HepG2 (cell line): ENCODE data around the gene SYNPO2L. TPM values are rescaled to one million over a fixed set of nuclear protein-coding genes. Genes with fewer than 3 reads are reported as not detected.
"Not testable (repeated sequence)": the region's sequence is repeated elsewhere in the genome, so short reads cannot be mapped to it uniquely, and the experiment has no call there.

Experiments used
- ATAC-seq: fragments of 200-7000 bp; cut with Tn5 transposase; 3 replicates; pipeline ENCODE4 v1.9.1; 2020; ENCODE audit warnings: mild to moderate bottlenecking, moderate library complexity
- BruUV-seq: library from RNA; stranded (reverse); fragments of 400-500 nt; replicated peaks from 2 replicates; lab custom pipeline; 2021; lab: Mats Ljungman, UMichigan
- CTCF ChIA-PET: fragments of 300-600 bp; formaldehyde crosslinking; extraction: SDS; loops from one replicate; lab custom pipeline; 2021; ENCODE audit warnings: low total read pairs, inconsistent platforms, low intra/inter-chr PET ratio; lab: Yijun Ruan, JAX
- POLR2A ChIA-PET: fragments of 350-600 bp; sonication (Branson Sonifier 250); formaldehyde crosslinking; loops from one replicate; lab custom pipeline; 2020; ENCODE audit warnings: antibody characterized with exemption, inconsistent platforms; lab: Yijun Ruan, JAX
- DNase-seq: peaks from one replicate; pipeline ENCODE4 v3.0.0-alpha.2; 2015; ENCODE audit warnings: low spot score
- FAIRE-seq: peaks from 3 replicates; lab custom pipeline; 2011; peaks lifted over from hg19 to GRCh38; lab: Jason Lieb, UNC
- H2AFZ ChIP-seq: one replicate; pipeline ENCODE4 v1.6.1; 2011; ENCODE audit warnings: low read length, inconsistent platforms
- H3K27ac ChIP-seq: fragments of 300-600 bp; 3 replicates; pipeline ENCODE4 v1.8.0; 2011; ENCODE audit warnings: mixed run types, mild to moderate bottlenecking, mixed read lengths, low read length, inconsistent platforms; ENCODE audit not compliant: insufficient read depth; ENCODE audit errors: extremely low read length
- H3K27me3 ChIP-seq, 2 experiments: fragments of 200-600 bp in 1 of 2; 2 replicates in 1 of 2; 3 replicates in 1 of 2; pipeline versions ENCODE4 v1.6.0 to v1.8.0; 2011; ENCODE audit warnings: low read length in 2 of 2, mild to moderate bottlenecking in 2 of 2, moderate library complexity in 2 of 2, inconsistent platforms in 1 of 2; ENCODE audit not compliant: insufficient read depth in 2 of 2, control insufficient read depth in 1 of 2
- H3K36me3 ChIP-seq, 2 experiments: fragments of 200-600 bp in 1 of 2; replicated peaks in 1 of 2; 2 replicates in 1 of 2; 3 replicates in 1 of 2; pipeline versions ENCODE4 v1.5.1 to v1.8.0; 2011; ENCODE audit warnings: low read length in 2 of 2, inconsistent platforms in 1 of 2; ENCODE audit not compliant: insufficient read depth in 2 of 2, control insufficient read depth in 1 of 2
- H3K4me1 ChIP-seq: 2 replicates; pipeline ENCODE4 v1.5.1; 2012; ENCODE audit warnings: low read length, inconsistent platforms; ENCODE audit not compliant: insufficient read depth
- H3K4me2 ChIP-seq: 2 replicates; pipeline ENCODE4 v1.6.0; 2011; ENCODE audit warnings: low read depth, low read length, inconsistent platforms
- H3K4me3 ChIP-seq, 3 experiments: fragments of 200-600 bp in 1 of 3; sonication (generic), shearing (Covaris generic) in 1 of 3; replicated peaks in 1 of 3; 2 replicates each; pipeline ENCODE4 v1.5.1; 2011 to 2016; ENCODE audit warnings: low read length in 3 of 3, inconsistent platforms in 2 of 3, low read depth in 2 of 3, mild to moderate bottlenecking in 2 of 3, control low read depth in 1 of 3, mixed read lengths in 1 of 3; ENCODE audit not compliant: insufficient read depth in 1 of 3
- H3K79me2 ChIP-seq: one replicate; pipeline ENCODE4 v1.6.1; 2011; ENCODE audit warnings: low read length, inconsistent platforms; ENCODE audit not compliant: insufficient read depth
- H3K9ac ChIP-seq: 2 replicates; pipeline ENCODE4 v1.6.0; 2011; ENCODE audit warnings: mild to moderate bottlenecking, low read depth, low read length, inconsistent platforms; ENCODE audit not compliant: insufficient read depth
- H3K9me3 ChIP-seq: 2 replicates; pipeline ENCODE4 v1.5.1; 2012; ENCODE audit warnings: mild to moderate bottlenecking, low read length
- H4K20me1 ChIP-seq: 2 replicates; pipeline ENCODE4 v1.6.0; 2011; ENCODE audit warnings: inconsistent platforms, mild to moderate bottlenecking, low read length, moderate library complexity; ENCODE audit not compliant: insufficient read depth
- WGBS: methylation state at CpG from one replicate; pipeline ENCODE4 v1.1.6; 2017; ENCODE audit warnings: low lambda C conversion rate; 5-methylcytosine and 5-hydroxymethylcytosine counted together
- in situ Hi-C: cut with HindIII; loops from 2 replicates; pipeline ENCODE4 v1.10.0; 2017; ENCODE audit warnings: low pct_unique_long_range_greater_than_20kb; ENCODE audit not compliant: extremely low pct_ligation_motif_present
- intact Hi-C: fragments of 100-400 bp; cut with micrococcal nuclease; formaldehyde crosslinking; loops from one replicate; pipeline ENCODE4 v1.10.0; 2022; ENCODE audit not compliant: unreplicated experiment
- polyA plus RNA-seq, 8 experiments: library from polyadenylated mRNA; depleted of rRNA in 3 of 8; stranded (reverse) in 7 of 8; unstranded in 1 of 8; fragments of >200 nt; fragmentation: Illumina TruSeq in 4 of 8; extraction: Trizol in 4 of 8; gene quantifications; 2 replicates each; pipeline versions ENCODE4 v1.2.1 to v1.2.3, GENCODE V29; 2011 to 2016; ENCODE audit warnings: low read depth in 4 of 8, missing spikeins in 1 of 8, mixed read lengths in 1 of 8; ENCODE audit not compliant: insufficient read depth in 1 of 8
- total RNA-seq, 5 experiments: library from RNA; depleted of rRNA; stranded (reverse); fragments of >200 nt; fragmentation: Illumina TruSeq; extraction: Trizol; gene quantifications; 2 replicates each; pipeline ENCODE4 v1.2.3, GENCODE V29; 2016; ENCODE audit warnings: low read depth in 1 of 5

The SYNPO2L gene
- total and polyA plus RNA-seq, 2 of the 13 experiments (the other 11 are each of a cell fraction or from before 2014, with no cell fraction given) = not detected

- DNase-seq, H3K4me1 ChIP-seq, H3K27me3 ChIP-seq, in situ Hi-C loops, H2AFZ ChIP-seq, H3K27ac ChIP-seq, H4K20me1 ChIP-seq, POLR2A ChIA-PET, intact Hi-C loops, H3K79me2 ChIP-seq, H3K4me2 ChIP-seq, H3K9me3 ChIP-seq, CTCF ChIA-PET, H3K9ac ChIP-seq, H3K36me3 ChIP-seq, ATAC-seq, BruUV-seq, H3K4me3 ChIP-seq, FAIRE-seq: not testable (repeated sequence)
- 91% methylated on average over 4 of the region's 4 CpGs for WGBS
Observed at GRCh38 chr10:73668378-73668777, 12.5 kb upstream of the SYNPO2L start.

GRCh38 chr10:73666153-73666809 lies 10.5 kb upstream of the SYNPO2L start:
- H3K79me2 ChIP-seq, H3K27me3 ChIP-seq, H3K9me3 ChIP-seq, FAIRE-seq, intact Hi-C loops, H3K4me2 ChIP-seq, CTCF ChIA-PET, POLR2A ChIA-PET, H3K4me1 ChIP-seq, DNase-seq, H3K27ac ChIP-seq, ATAC-seq, H3K9ac ChIP-seq, H3K36me3 ChIP-seq, BruUV-seq, in situ Hi-C loops, H2AFZ ChIP-seq, H3K4me3 ChIP-seq, H4K20me1 ChIP-seq: not testable (repeated sequence)
- 31% methylated on average over 3 of the region's 5 CpGs for WGBS

- H3K27ac ChIP-seq, intact Hi-C loops, H3K4me2 ChIP-seq, H3K27me3 ChIP-seq, H2AFZ ChIP-seq, FAIRE-seq, H3K4me1 ChIP-seq, H3K79me2 ChIP-seq, POLR2A ChIA-PET, H3K9me3 ChIP-seq, CTCF ChIA-PET, DNase-seq, in situ Hi-C loops, ATAC-seq, H3K36me3 ChIP-seq, H3K9ac ChIP-seq, BruUV-seq, H3K4me3 ChIP-seq, H4K20me1 ChIP-seq: not testable (repeated sequence)
- WGBS = 71% methylated on average over 3 of the region's 3 CpGs
Observed at GRCh38 chr10:73665581-73665980, 9.8 kb upstream of the SYNPO2L start.
